ENCODE measurements around the gene PLEKHA6.

PLEKHA6 gene

DNA sequence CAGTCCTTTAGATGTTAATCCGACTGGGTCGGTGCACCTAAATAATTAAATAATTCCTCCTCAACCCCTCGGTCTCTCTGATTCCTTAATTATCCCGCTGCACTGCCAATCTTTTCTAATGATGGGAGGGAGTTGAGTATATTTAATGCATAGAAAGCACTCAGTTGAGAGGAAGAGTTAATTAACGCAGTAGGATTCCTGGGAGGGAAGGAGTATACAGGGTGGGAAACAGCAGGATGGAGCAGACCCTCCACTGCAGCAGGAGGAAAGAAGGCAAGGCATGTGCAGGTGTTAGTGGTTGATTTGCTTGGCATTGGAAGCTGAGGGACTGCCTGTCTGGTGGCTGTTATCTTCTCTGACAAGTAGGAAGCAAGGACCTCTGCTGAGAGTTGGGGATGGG lies 183.7 kb downstream of the PLEKHA6 start:
- no peak for DNase-seq

DNA sequence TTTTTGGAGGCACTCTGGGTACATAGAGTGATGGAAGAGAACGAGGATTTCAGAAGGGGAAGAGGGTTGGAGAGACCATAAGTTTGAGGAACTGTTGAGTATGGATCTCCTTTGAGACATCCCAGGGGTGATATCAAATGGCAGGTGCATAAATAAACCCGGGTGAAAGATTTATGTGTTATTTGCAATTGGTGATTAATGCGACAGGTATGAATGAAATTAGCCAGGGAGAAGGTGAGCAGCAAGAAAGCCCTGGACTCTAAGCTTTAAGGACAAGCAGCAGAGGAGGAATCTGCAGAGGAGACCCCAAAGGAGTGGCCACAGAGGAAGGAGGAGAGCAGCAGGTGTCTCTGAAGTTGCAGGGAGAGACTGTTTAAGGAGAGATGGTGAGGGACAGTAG lies 184.8 kb downstream of the PLEKHA6 start:
- DNase-seq: no peak

DNA sequence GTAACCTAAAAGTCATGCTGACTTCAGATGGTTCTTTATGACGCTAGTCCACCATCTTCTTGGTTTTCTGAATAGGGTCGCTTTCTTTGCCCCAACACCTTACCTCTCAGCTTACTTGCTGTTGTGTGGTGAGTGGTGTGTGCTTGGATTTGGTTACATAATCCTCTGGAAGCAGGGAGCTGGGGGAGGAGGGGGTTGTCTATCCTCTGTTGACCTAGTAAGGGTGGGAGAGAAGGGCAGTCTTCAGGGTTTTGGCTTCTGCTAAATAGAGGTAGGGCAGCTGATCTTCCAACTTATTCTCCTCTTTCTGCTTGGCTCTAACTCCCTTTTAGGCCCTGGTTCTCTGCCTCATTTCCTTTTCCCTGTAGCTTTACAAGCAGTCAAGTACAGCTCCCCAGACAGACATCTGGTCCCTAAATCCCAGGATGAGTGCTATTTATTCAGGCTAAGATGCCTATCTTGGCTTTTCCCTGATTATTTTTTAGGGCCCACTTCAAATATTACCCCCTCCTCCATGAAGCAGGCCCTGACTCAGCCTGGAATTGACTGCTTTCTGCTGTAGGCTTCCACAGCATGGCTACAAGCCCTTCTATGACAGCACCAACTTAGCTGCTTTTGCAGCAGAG lies 187.2 kb downstream of the PLEKHA6 start:
- no peak for DNase-seq

DNA sequence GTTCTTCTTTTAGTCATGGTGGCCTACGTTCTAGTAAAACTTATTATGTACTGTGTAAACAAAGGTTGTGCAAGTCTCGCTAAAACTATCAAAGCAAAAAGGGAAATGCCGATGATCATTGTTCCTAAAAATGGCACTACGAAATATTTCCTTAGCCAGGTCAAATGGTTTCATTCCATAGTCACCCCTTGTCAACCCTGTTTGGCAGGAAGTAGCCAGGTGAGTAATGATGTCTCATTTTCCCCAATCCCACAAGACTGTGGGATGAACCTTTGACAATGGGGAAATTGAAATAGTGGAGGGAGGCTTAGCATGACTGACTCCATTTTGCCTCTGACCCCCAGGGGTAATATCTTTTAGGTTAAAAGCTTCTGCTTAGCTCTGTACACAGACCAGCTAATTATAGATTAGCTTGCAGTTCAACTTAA lies 188.0 kb downstream of the PLEKHA6 start:
- no peak for DNase-seq

DNA sequence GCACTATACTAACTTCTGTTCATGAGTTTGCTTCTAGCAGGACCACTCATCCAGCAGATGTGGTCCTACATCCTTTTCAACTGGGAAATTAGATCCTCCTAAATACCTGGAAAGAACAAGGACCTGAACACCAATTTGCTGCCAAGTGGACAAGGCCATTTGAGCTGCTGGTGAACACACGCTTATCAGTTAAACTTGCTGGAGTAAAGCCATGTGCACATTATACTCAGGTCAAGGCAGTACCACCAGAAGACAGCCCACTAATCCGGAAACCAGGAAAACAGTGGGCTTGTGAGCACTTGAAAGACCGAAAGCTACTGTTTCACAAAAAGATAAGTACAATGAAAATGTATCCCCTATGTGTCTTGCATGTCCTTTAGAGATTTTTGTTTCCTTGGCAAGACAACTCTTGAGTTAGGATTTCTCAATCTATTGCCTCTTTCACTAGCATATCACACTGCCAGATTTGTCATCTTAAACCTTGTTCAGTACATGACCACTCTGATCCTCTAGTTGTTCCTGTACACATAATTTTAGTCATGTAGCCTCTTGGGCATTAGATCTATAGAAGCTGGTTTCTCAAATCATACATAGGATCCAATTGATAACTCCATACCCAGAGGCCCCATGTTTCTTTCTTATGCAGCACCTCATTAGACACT lies 189.1 kb downstream of the PLEKHA6 start:
- DNase-seq: no peak

DNA sequence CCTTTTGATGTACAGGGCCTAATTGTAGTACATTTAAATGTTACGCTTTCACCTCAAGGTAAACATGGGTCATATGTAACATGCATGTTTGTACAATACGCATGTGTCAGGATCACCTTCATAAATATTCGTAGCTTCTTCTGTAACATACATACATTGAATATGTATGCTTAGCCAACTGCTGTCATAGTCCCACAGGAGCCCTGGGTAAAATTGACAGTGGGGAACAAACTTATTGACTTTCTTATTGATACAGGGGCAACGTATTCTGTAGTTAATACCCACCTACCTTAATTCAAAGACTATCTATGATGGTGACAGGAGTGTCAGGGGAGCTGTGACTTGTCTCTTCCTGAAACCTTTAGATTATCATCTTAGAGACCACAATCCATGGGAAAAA lies 189.9 kb downstream of the PLEKHA6 start:
- no peak for DNase-seq

Measured in NCI-H1105 treated with DMSO at 0.1 percent for 48 hours (cell line).